ENCODE results near the gene CST6. TPM values are rescaled to one million over a fixed set of nuclear protein-coding genes. Genes with fewer than 3 reads are reported as not detected.

Gene CST6
- total and polyA plus RNA-seq, 2 of the 13 experiments (the other 11 are each of a cell fraction or from before 2014, with no cell fraction given) = not detected

GRCh38 chr11:65978391-65979238, 33.2 kb upstream of the CST6 start:
- Histone ChIP-seq H3K4me2 (ENCODE audit: low read depth, low read length) (no peak overlapping the region), H3K36me3 (replicated peaks in 1 of 2; ENCODE audit: control insufficient read depth in 1 of 2, insufficient read depth in 2 of 2, low read length in 2 of 2) (peaks cover 5 to 19% of the 10 kb centered on the region in 2 experiments; a peak in 4 of 5 replicates), H3K9me3 (ENCODE audit: low read length) (no peaks in the 10 kb centered on the region), H3K4me3 (replicated peaks in 1 of 3; ENCODE audit: insufficient read depth in 1 of 3, low read depth in 2 of 3, low read length in 3 of 3) (no peak overlapping the region), H3K79me2 (ENCODE audit: insufficient read depth, low read length) (no peaks in the 10 kb centered on the region), H3K9ac (ENCODE audit: insufficient read depth, low read depth, low read length) (no peak overlapping the region), H3K4me1 (ENCODE audit: insufficient read depth, low read length) (peaks cover 7% of the 10 kb centered on the region), H3K27ac (ENCODE audit: extremely low read length, insufficient read depth, low read length) (no peak overlapping the region), H3K27me3 (ENCODE audit: control insufficient read depth in 1 of 2, insufficient read depth in 2 of 2, low read length in 2 of 2) (no peaks in the 10 kb centered on the region; a peak in 1 of 5 replicates), H4K20me1 (ENCODE audit: insufficient read depth, low read length) (no peaks in the 10 kb centered on the region), H2AFZ (ENCODE audit: low read length) (no peak overlapping the region)
- CTCF ChIA-PET (ENCODE audit: low intra/inter-chr PET ratio, low total read pairs) = no interaction called here
- TF ChIP-seq CHD4 (IDR thresholded peaks at IDR 0.05; ENCODE audit: borderline replicate concordance, low read length) = no peak
- TF ChIP-seq AGO2 (optimal IDR thresholded peaks at IDR 0.05; ENCODE audit: low read depth, low read length) = peak; percentile 27
- TF ChIP-seq TOPORS (CRISPR knock-in tag; IDR thresholded peaks at IDR 0.05) = no peak
- no peak for TF ChIP-seq SMAD1 (CRISPR knock-in tag; IDR thresholded peaks at IDR 0.05; ENCODE audit: borderline replicate concordance, low read depth)
- BruUV-seq (replicated peaks) = no TSS peak
- 96% methylated on average over 30 of the region's 34 CpGs for WGBS (ENCODE audit: low lambda C conversion rate)
- POLR2A ChIA-PET = no interaction called here
- no peak for ATAC-seq
- in situ Hi-C loops (cut with HindIII; ENCODE audit: extremely low pct_ligation_motif_present, low pct_unique_long_range_greater_than_20kb) = no loop called here
- FAIRE-seq = no peak
- intact Hi-C loops (cut with micrococcal nuclease; ENCODE audit: unreplicated experiment) = no loop called here
- no peak for DNase-seq (ENCODE audit: low spot score)

GRCh38 chr11:65979261-65979759, 32.5 kb upstream of the CST6 start:
- ChIA-PET CTCF (ENCODE audit: low intra/inter-chr PET ratio, low total read pairs) (no interaction called here), POLR2A (no interaction called here)
- no peak overlapping the region for H3K4me3 ChIP-seq (replicated peaks in 1 of 3; ENCODE audit: insufficient read depth in 1 of 3, low read depth in 2 of 3, low read length in 3 of 3)
- no TSS peak for BruUV-seq (replicated peaks)
- 95% methylated on average over 7 of the region's 10 CpGs for WGBS (ENCODE audit: low lambda C conversion rate)
- intact Hi-C loops (cut with micrococcal nuclease; ENCODE audit: unreplicated experiment) = no loop called here
- H4K20me1 ChIP-seq (ENCODE audit: insufficient read depth, low read length) = no peaks in the 10 kb centered on the region
- no peak overlapping the region for H3K4me2 ChIP-seq (ENCODE audit: low read depth, low read length)
- peaks cover 14% of the 10 kb centered on the region for H3K4me1 ChIP-seq (ENCODE audit: insufficient read depth, low read length)
- no peaks in the 10 kb centered on the region for H3K9me3 ChIP-seq (ENCODE audit: low read length)
- FAIRE-seq (no peak), DNase-seq (ENCODE audit: low spot score) (no peak), ATAC-seq (no peak)
- H3K27ac ChIP-seq (ENCODE audit: extremely low read length, insufficient read depth, low read length) = no peak overlapping the region
- H3K27me3 ChIP-seq (ENCODE audit: control insufficient read depth in 1 of 2, insufficient read depth in 2 of 2, low read length in 2 of 2) = no peaks in the 10 kb centered on the region; a peak in 1 of 5 replicates
- H2AFZ ChIP-seq (ENCODE audit: low read length) = no peak overlapping the region
- H3K36me3 ChIP-seq (replicated peaks in 1 of 2; ENCODE audit: control insufficient read depth in 1 of 2, insufficient read depth in 2 of 2, low read length in 2 of 2) = peaks cover 5 to 18% of the 10 kb centered on the region in 2 experiments; a peak in 4 of 5 replicates
- in situ Hi-C loops (cut with HindIII; ENCODE audit: extremely low pct_ligation_motif_present, low pct_unique_long_range_greater_than_20kb) = no loop called here
- H3K9ac ChIP-seq (ENCODE audit: insufficient read depth, low read depth, low read length) = no peak overlapping the region
- no peaks in the 10 kb centered on the region for H3K79me2 ChIP-seq (ENCODE audit: insufficient read depth, low read length)
- TF ChIP-seq HOXA9 (CRISPR knock-in tag; IDR thresholded peaks at IDR 0.05; ENCODE audit: borderline replicate concordance) (no peak), RFXAP (CRISPR knock-in tag; IDR thresholded peaks at IDR 0.05; ENCODE audit: borderline replicate concordance) (no peak), HHEX (CRISPR knock-in tag; IDR thresholded peaks at IDR 0.05) (no peak), POGK (CRISPR knock-in tag; conservative IDR thresholded peaks at IDR 0.05) (no peak), GTF2F1 (IDR thresholded peaks at IDR 0.05; ENCODE audit: low read length) (no peak), ZIK1 (CRISPR knock-in tag; IDR thresholded peaks at IDR 0.05; ENCODE audit: borderline replicate concordance, low read depth) (no peak), ZNF883 (CRISPR knock-in tag; IDR thresholded peaks at IDR 0.05; ENCODE audit: not compliant biosample characterization) (no peak), ZNF17 (CRISPR knock-in tag; IDR thresholded peaks at IDR 0.05) (no peak), ZSCAN22 (CRISPR knock-in tag; IDR thresholded peaks at IDR 0.05) (no peak), AHR (CRISPR knock-in tag; IDR thresholded peaks at IDR 0.05) (no peak)

All from HepG2 (cell line).